ACHN (cell line): ENCODE results near the gene CBX2.

Experiments
- DNase-seq: peaks from one replicate; pipeline ENCODE4 v3.0.0-alpha.2; 2015
- in situ Hi-C: cut with HindIII; loops from 2 replicates; pipeline ENCODE4 v1.10.0; 2017; ENCODE audit warnings: low sequenced_read_pairs, low pct_ligation_motif_present, low pct_unique_long_range_greater_than_20kb

The CBX2 gene

DNA sequence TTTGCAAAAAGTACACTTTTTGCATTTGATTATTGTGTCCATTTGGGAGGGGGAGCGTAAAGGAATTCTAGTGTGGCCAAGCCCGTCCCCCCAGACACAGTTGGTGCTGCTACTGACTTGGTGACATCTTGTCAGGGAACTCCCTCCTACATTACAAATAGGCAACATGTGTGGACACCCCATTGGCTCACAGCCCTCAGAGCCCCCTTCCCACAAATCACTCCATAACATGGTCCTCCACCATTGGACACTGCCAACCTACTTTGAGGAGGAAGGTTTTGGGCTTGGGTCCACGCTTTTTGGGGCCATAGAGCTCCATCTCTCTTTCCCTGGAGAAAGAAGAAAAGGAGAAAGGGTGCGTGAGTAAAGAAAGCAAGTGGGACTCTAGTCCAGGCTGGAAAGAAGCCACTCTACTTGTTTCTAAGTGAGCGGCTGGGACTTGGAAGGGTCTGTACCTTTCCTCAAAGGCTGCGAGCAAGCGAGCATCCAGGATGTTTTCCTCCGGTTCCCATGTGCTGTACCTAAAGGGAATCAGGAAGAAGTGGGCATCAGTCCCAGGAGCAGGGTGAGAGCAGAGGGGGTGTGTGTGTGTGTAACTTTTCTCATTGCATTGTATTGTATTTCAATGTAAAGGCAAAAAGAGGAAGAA lies 18.0 kb downstream of the CBX2 start:
- DNase-seq: no peak
- in situ Hi-C loops: no loop called here

DNA sequence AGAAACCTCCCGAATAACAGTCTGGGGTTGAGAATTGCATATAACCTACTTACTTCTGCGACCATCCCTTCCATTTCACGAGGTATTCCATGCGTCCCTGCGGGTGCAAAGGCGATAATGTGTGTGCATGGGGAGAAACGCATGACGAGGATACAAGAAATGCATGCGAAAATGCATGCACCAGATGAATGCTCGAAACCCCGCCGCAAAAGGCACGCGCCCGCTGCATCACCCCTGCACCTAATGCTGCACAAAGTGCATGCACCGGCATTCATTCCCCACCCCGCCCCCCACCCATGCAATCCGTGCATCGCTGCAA lies 18.5 kb downstream of the CBX2 start:
- DNase-seq: no peak
- in situ Hi-C loops: no loop called here

DNA sequence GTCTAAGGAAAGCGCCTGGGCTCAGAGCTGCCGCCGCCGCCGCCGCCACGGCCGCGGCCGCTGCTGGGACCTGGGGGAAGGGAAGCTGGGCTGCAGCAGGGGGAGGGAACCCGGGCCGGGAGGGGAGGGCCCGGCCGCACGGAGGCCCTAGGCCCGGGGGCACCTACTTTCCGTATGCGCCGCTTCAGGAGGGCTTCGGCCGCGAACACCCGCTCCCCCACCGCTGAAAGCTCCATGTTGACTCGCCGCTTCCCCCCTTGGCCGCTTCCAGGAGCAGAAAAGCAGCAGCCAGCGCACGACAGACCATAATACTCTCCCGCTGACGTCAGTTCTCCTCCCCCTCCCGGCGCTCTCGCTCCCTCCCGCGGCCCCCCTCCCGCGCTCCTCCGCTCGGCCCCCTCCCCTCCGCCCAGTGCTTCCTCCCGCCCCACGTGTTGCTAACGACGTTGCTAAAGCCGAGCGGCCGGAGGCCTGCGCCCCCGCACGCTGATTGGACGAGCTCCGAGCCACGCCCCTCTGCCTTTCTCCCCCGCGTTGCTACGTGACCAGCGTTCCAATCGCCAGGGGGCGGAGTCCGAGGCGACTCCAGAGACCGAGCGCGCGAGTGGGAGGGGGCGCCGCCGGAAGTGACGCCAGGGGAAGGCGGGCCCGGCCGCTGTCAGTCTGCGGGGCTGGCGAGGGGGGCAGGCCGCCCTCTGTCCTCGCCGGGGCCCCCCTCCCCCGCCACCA lies 19.0 kb downstream of the CBX2 start, which contains the start of gene CBX8:
Gene CBX8, minus strand, starts transcription at position 315 of the 729 bp plus-strand sequence. Its CDS starts 79 bp downstream, at position 236.
- in situ Hi-C loops: no loop called here
- peak; percentile 100 for DNase-seq

DNA sequence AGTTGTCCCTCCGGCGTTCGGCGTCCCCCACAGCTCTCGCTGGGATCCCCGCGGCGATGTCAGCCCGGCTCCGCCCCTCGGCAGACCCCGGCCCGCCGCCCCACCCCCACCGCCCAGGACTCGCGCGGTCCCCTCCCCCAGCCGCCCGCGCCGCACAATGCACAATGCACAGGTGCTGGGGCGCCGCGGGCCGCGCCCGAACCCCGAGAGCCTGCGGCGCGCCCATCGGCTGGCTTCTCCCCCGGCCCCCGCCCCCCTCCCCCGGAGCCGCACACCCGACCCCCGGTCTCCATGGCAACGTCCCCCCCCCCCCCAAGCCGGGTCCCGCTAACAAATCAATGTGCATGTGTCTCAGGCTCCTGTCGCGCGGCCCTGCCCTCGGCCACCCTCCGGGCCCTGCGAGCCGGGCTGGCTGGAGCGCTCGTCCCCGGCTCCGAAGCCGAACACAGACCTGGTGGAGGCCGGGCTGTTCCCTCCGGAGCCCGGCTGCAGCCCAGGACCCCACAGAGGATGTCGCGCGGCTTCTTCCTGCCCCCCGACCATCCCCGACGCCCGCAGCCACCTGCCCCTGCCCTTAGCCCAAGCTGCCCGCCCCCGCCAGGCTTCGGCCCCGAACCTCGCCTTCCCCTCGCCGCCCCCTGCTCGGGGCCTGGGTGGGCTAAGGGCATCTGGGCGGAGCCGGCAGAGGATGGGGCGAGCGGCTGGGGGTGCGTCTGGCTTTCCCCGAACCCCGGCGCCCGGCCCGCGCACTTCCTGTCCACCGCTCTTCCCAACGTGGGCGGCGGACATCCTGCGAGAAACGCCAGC lies 19.7 kb downstream of the CBX2 start:
- in situ Hi-C loops: no loop called here
- DNase-seq: no peak

DNA sequence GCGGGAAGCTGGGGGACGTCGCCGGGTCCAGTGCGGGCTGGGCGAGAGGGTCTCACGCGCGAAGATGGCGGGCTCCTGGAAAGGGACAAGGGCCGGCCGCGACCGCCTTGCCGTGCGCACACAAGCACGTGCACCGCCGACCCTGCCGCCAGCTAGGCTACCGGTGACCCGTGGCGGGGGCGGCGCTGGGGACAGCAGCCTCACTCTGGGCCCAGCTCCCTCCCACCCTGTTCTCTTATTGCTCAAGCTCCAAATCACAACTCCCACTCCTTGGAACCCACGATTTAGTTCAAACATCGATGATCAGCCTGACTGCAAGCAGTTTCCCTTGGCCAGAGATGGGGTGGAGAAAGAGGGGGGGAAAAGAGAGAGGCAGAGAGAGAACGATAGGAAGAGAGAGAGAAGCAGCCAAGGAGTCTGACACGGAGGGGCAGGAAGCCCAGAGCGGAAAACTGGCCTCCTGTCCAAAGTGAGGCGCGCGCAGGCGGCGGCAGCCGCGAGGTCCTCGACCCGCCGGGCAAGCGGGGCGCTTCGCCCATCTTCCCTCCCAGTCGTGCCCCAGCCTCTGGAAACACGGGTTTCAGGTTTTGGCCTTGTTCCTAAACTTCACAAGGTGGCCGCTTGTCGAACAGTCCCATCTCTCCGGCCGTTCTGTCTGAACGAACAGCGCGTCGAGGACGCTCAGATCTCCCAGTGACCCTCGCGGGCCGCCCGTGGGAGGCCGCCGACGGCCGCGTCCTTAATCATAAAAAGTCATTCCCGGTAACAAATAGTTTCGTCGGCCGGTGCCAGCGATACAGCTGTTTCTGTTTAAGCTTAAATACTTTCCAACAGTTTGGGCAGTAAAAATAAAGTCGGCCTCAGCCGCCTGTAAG lies 20.6 kb downstream of the CBX2 start:
- DNase-seq: no peak
- in situ Hi-C loops: no loop called here

DNA sequence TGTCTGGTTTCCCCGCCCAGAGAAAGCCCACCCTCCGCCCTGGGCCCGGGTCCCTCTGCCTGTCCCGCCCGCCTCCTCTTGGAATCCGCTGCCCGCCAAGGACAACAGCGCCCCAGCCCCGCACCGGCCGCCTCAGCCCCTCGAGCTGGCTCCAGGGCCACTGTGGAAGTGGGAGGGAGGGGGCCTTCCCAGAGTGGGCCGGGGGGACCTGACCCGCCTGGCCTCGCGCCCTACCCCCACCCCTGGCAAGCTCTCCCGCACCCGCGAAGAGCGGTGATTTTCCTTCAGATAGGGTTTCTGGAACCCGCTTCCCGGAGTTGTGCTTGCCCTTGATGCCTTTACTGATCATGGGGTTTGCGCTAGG lies 21.2 kb downstream of the CBX2 start:
- DNase-seq: no peak
- in situ Hi-C loops: no loop called here

DNA sequence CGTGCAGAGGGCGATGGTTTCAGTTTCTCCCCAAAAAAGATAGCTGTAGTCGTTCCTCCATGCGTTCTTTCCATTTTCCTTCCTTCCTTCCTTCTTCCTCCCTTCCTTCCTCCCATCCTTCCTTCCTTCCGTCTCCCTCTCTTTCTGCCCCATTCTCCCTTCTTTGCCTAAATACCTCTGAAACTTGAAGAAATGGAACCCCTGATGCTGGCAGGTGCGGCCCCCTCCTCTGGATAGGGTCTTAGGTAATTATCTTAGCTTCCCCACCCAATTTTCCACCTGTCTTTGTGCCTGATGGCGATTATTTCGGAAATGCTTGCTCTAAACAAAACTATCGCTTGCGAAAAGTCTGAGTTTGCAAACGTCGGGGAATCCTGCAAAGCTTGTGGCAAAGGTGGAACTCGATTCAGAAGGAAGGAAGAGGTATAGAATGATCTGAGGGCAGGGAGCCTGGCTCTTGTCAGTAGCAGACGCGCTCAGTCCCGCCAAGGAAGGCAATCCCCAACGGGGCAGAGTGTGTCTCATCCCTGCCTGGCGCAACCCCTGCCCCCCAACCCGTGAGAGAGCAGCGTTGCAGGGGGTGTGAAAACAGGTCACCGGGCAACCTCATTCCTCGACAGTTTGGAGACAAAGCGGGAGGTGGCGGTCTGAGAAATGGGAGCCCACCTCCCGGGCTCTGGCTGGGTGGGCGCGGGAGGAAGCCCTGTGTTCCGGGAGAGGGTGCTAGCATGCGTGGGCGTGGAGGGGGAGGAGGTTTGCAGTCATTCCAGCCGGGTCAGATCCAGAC lies 21.8 kb downstream of the CBX2 start:
- no peak for DNase-seq
- in situ Hi-C loops: no loop called here

DNA sequence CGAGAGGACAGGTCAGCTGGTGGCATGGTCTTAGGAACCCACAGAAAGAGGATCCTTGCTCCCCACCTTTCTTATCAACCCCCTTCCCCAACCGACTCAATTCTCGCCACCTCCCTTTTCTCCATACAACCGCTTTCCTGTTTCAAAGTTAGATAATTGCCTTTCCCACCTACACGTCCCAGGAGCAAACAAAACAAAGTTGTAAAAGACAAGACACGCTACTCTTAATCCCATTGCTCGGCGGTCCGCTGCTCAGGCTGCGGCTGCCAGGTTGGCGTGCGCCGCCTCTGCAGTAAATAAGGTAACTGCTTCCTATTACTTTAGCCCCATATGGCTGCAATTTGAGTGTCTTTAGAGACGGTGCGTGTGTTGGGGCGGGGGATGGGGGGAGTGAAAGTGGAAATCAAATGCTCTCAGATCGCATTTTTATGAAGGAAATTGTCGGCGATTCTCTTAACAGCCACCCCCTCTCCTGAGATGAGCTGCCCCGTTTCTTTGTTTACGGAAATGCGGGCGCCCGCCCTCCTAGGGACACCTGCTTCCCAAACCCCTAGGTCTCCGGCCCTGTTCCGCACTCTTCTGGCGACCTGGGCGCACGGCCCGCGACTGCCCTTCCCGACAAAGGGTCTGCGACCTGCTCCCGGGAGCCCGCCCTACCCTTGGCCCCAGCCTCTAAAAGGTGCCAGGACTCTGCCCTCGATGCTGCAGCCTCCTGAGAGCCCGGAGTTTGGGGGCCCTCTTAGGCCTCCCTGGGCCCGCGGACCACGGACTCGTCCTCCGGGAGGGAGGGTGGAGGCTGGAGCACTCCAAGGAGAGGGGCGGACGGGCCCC lies 22.6 kb downstream of the CBX2 start:
- peak; percentile 57 for DNase-seq
- in situ Hi-C loops: no loop called here

DNA sequence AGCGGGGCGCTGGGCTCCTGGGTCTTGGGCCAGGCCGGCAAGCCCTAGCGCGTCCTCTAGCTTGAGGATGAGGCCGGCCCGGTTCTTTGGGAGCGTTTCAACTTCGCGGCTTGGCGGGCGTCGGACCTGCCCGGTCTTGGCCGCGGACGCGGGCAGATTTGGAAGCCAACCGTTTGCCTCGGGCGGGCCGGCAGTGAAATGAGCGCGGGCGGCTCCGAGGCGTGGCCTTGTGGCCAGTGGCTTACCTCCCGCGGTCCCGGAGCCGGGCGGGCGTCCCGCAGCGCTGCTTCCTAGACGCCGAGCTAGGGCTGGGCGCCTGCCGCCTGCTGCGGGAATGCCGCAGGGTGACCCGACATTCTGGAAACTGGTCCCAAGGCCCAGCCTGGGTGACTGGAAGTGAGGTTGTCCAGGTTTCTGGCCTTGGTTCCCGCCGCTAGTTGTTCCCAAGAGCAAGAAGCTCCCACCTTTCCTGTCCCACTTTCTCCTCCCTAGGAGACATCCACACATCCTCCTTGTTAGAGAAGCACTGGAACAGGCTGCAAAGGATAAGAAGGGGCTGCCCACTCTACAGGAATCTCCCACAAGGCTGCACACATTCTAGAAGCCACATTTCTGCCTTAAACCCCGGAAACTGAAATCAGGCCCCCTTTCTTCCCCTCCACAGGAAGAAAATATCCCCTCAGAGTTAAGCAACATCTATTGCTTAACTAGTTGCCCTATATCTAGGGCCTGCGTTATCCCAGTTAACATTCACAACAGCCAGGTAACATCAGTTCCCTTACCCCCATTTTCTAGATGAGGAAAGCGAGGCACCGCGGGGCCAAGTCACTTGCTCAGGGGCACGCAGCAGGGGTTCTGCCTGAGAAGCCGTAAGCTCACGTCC lies 23.4 kb downstream of the CBX2 start:
- in situ Hi-C loops: no loop called here
- peak; percentile 59 for DNase-seq

DNA sequence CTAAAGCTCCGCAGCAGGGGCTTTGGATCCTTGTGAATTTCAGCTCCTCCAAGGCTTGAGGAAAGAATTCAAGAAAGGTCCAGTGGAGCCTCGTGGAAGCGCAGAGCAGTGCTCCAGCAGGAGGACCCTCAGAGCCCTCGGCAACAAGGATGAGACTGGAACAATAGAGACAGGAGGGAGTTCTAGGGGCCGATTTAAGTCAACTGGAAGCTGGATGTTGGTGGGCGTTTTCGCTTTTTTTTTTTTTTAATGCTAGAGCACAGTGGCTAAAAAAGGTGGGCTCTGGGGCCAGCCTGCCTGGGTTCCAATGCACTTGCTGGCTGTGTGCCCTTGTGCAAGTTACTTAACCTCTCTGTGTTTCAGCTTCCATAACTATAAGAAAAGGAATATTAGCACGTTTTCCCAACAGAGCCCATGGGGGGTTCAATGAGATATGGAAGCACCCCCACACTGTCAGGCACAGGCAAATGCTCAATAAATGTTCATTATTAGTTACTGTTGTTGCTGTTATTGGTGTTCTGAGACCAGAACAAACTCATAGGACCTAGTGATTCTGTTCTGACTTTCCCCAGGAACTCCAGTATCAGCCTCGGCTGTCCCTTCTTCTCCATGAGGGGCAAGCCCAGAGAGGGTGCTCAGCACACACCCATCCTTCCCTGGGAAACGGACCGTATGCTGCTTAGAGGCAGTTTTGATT lies 24.2 kb downstream of the CBX2 start:
- in situ Hi-C loops: no loop called here
- no peak for DNase-seq

DNA sequence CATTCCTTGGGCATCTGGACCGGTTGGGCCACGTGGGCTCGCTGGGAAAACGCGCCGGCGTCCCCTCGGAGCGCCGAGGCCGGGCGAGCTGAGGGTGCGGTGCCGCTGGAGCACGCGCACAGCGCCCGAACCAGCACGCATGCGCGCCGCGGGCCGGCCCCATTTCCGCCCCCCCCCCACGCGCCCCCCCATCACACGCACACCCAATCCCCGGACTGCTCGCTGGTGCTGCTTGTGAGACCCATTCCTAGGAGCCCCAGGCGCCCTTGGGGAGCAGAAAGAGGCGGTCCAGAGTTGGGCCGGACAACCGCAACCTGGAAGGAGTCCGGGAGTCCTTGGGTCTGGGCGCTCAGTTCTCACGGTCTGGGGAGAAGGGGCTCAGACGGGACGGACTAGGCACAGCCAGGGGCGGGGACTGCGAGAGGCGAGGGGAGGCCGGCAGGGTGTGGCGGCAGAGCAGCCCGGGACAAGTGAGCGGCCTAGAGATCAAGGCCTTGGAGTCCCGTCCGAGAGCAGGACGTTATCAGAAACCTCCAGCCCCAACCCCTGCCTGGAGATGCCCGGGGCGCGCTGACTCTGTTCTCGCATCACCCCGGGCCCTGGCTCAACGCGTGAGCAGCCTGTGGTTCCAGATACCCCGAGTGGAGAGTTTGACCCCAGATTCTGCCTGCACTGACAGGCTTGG lies 24.9 kb downstream of the CBX2 start:
- in situ Hi-C loops: no loop called here
- no peak for DNase-seq

DNA sequence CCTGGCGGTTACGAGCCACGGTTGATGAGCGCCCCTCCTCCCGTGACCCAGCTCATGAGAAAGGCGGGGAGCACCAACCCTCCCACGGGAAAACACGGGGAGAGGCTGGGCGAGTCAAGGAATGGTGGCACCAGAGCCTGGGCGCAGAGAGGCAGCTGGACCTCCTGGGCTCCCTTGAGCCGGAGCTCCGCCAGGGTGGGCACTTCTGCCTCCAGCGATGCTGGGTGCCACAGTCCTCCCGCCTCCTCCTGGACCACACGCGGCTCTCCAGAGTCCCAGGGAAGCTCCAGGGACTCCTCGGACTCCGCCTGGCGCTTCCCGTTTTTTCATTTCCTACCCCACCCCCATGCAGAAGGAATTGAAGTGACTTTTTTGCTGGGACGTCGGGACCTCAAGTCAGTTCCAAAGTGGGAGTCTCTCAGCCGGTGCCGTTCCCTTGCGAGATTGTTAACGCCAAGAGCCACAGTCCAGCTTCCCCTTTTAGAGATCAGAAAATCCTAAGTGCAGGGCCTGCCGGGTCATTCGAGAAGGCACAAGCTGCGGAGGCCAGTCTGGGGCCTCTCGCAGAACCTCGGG lies 25.6 kb downstream of the CBX2 start:
- in situ Hi-C loops: no loop called here
- DNase-seq: no peak

DNA sequence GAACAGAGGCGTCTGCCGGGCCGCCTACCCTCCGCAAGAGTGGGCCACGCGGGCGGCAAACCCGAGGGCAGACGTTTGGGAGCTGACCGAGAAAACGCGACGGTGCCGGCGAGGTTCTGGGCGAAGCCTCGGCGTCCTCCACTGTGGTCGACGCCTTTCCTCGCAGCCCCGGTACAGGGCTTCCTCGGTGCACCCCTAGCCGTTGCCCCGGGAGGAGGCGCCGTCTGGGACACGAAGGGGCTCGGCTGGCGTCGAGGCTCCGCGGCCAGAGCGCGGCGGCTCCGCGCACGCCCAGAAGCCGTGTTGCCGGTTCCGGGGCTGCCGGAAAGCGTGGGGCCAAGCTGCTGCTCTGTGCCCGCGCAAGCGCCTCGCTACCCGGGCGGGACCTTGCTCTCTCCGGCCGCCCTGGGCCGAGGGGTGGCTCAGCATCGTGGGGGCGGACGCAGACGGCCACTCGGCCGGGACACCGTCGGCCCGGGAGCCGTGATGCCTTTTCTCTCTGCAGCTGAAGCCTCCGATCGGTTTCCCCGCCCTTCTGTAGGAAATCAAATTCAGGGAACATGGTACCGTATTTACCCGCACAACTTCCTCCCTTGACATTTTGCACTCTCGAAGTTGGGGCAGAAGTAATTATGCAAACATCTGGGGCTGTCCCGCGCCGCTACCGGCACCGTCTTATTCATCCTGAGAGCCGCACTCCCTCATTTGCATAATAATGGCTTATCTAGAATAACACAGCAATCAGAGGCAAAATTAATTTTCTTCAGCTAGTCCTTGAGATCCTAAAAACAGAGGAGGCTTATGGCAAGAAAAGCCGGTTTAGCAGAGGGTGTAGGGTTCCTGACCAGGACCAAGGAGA lies 26.3 kb downstream of the CBX2 start:
- DNase-seq: no peak
- in situ Hi-C loops: no loop called here
